Mesothelial cell of epicardium (in vitro differentiated cells): ENCODE measurements around the gene ITIH4. TPM values are rescaled to one million over a fixed set of nuclear protein-coding genes. Genes with fewer than 3 reads are reported as not detected.

Experiments used
- DNase-seq, 2 experiments: peaks; one replicate each; pipeline ENCODE4 v3.0.0; 2021; ENCODE audit warnings: low spot score in 2 of 2; ENCODE audit not compliant: unreplicated experiment in 2 of 2
- H3K27ac Mint-ChIP-seq: 2 replicates; pipeline ENCODE4 v1.8.0; 2021; ENCODE audit warnings: mixed read lengths
- H3K27me3 Mint-ChIP-seq: 2 replicates; pipeline ENCODE4 v1.8.0; 2021; ENCODE audit warnings: low read depth, mixed read lengths
- H3K36me3 Mint-ChIP-seq: 2 replicates; pipeline ENCODE4 v1.8.0; 2021; ENCODE audit warnings: mixed read lengths
- H3K4me1 Mint-ChIP-seq: 2 replicates; pipeline ENCODE4 v1.8.0; 2021; ENCODE audit warnings: mixed read lengths
- H3K4me3 Mint-ChIP-seq: 2 replicates; pipeline ENCODE4 v1.8.0; 2021; ENCODE audit warnings: mild to moderate bottlenecking, moderate library complexity, mixed read lengths
- H3K9me3 Mint-ChIP-seq: 2 replicates; pipeline ENCODE4 v1.8.0; 2021; ENCODE audit warnings: mixed read lengths
- CTCF ChIP-seq: fragments of 200-600 bp; sonication (generic); IDR thresholded peaks from one replicate; pipeline ENCODE4 v1.5.0; 2021; ENCODE audit warnings: antibody characterized with exemption; ENCODE audit not compliant: unreplicated experiment
- total RNA-seq: library from RNA; stranded (reverse); gene quantifications from 3 replicates; pipeline ENCODE4 v1.2.1, GENCODE V29; 2021

ITIH4 gene
- total RNA-seq, 1 donor from 2014 or later: 13.5 TPM

DNA sequence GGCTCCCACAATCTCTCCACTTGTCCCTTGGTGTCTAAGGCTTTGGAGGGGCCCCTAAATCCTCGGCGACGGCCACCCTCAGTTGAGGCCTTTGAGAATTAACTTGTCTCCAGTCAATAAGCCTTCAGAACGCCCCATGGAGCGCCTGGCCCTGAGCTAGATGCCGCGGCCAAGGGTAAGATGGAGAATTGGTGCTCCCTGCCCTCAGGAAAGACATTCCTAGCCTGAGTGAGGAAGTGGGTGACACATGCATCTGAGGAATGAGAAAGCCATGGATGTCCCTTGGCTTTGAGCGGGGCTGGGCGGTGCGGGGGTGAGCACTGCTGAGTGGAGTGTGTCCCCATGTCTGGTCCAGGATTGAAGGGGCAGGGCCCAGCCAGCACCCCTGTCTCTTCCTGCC lies 13.3 kb downstream of the ITIH4 start:
- no peak overlapping the region for H3K4me3 Mint-ChIP-seq
- H3K27ac Mint-ChIP-seq: no peak overlapping the region
- no peaks in the 10 kb centered on the region for H3K9me3 Mint-ChIP-seq
- DNase-seq: no peak
- no peak for TF ChIP-seq CTCF
- no peaks in the 10 kb centered on the region for H3K36me3 Mint-ChIP-seq
- no peaks in the 10 kb centered on the region for H3K4me1 Mint-ChIP-seq
- H3K27me3 Mint-ChIP-seq: no peaks in the 10 kb centered on the region

DNA sequence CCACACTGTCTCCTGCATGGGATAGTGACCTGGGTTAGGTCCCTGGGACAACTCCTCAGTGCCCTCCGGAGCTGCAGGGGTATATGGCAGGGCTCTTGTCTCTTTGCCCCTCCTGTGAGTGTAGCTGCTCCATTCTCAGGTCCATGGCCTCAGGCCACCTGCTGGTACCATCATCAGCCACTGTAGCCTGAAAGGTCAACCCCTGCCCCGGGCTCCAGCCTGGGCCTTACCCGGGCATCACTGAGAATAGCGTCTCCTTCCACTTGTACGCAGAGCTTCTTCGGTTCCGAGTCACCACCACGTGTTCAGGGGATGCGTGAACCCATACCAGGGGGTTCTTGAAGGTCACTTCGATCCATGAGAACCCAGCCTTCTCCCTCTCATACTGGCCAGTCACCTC lies 13.8 kb downstream of the ITIH4 start:
- no peak overlapping the region for H3K27ac Mint-ChIP-seq
- H3K27me3 Mint-ChIP-seq: no peaks in the 10 kb centered on the region

DNA sequence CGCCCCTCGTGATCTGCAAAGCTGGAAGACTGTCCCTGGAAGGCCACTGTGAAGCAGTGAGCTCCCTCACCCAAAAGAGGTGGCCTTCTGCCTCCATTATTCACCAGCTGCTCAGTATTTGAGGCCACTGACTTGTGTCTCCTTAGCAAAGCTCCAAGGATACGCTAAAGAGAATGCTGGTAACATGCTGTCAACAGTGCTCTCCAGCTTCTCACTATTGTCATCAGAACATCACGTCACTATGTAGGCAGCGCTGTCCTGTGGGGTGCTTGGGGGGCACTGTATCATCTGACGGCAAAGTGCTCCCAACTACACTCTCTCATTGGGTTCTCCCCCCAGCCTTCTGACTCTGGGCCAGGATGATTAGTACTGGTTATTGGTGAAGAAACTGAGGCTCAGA lies 14.3 kb downstream of the ITIH4 start:
- Mint-ChIP-seq H3K4me1 (no peaks in the 10 kb centered on the region), H3K4me3 (no peak overlapping the region), H3K36me3 (no peaks in the 10 kb centered on the region), H3K27ac (no peak overlapping the region), H3K9me3 (no peaks in the 10 kb centered on the region), H3K27me3 (no peaks in the 10 kb centered on the region)
- TF ChIP-seq CTCF: no peak
- no peak for DNase-seq

More for the DNA sequence above, 13.8 kb downstream of the ITIH4 start:
- Mint-ChIP-seq H3K4me3 (no peak overlapping the region), H3K4me1 (no peaks in the 10 kb centered on the region), H3K9me3 (no peaks in the 10 kb centered on the region), H3K36me3 (no peaks in the 10 kb centered on the region)
- no peak for TF ChIP-seq CTCF
- DNase-seq: no peak

GRCh38 chr3:52813810-52814209 lies 16.7 kb downstream of the ITIH4 start:
- Mint-ChIP-seq H3K27me3 (no peaks in the 10 kb centered on the region), H3K4me3 (no peak overlapping the region), H3K4me1 (no peaks in the 10 kb centered on the region), H3K36me3 (no peaks in the 10 kb centered on the region), H3K9me3 (no peaks in the 10 kb centered on the region), H3K27ac (no peak overlapping the region)
- DNase-seq: no peak
- TF ChIP-seq CTCF: no peak

DNA sequence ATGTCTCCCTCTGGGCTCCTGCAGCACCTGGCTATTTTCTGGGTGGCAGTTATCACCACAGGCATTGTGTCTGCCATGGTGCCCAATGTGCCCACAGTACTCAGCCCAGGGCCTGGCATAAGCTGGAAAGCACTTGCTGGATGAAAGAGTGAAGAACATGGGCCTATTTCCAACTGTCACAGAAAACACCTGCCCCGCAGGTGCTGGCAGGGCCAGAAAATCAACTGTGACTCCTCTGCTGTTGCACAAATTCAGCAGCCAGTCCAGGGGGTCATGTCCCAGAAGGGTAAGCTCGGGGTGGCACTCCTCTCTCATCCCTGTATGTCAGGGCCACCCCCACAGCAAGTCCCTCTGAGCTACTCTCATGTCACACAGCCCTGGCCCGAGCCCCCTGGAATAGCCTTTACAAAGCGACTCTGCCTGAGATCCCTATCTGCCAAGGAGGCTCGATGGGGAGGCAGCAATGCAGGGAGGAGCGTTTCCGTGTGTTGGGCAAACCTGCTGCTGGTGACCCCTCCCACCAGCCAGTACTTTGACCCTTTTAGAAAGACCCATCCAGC lies 18.9 kb downstream of the ITIH4 start:
- Mint-ChIP-seq H3K4me1 (no peaks in the 10 kb centered on the region), H3K27me3 (no peaks in the 10 kb centered on the region), H3K36me3 (no peaks in the 10 kb centered on the region), H3K9me3 (no peaks in the 10 kb centered on the region), H3K4me3 (no peak overlapping the region), H3K27ac (no peak overlapping the region)
- no peak for DNase-seq
- no peak for TF ChIP-seq CTCF

GRCh38 chr3:52810923-52811322 lies 19.5 kb downstream of the ITIH4 start:
- no peak overlapping the region for H3K4me3 Mint-ChIP-seq
- TF ChIP-seq CTCF: no peak
- no peak for DNase-seq
- H3K27me3 Mint-ChIP-seq: no peaks in the 10 kb centered on the region
- no peak overlapping the region for H3K27ac Mint-ChIP-seq
- H3K4me1 Mint-ChIP-seq: no peaks in the 10 kb centered on the region
- no peaks in the 10 kb centered on the region for H3K36me3 Mint-ChIP-seq
- no peaks in the 10 kb centered on the region for H3K9me3 Mint-ChIP-seq
